COR-L47 (cell line): Measurements from ENCODE around the gene FASTKD3.

Experiments
- DNase-seq: peaks from one replicate; lab custom pipeline; 2025; lab: John Stamatoyannopoulos, UW

The FASTKD3 gene

DNA sequence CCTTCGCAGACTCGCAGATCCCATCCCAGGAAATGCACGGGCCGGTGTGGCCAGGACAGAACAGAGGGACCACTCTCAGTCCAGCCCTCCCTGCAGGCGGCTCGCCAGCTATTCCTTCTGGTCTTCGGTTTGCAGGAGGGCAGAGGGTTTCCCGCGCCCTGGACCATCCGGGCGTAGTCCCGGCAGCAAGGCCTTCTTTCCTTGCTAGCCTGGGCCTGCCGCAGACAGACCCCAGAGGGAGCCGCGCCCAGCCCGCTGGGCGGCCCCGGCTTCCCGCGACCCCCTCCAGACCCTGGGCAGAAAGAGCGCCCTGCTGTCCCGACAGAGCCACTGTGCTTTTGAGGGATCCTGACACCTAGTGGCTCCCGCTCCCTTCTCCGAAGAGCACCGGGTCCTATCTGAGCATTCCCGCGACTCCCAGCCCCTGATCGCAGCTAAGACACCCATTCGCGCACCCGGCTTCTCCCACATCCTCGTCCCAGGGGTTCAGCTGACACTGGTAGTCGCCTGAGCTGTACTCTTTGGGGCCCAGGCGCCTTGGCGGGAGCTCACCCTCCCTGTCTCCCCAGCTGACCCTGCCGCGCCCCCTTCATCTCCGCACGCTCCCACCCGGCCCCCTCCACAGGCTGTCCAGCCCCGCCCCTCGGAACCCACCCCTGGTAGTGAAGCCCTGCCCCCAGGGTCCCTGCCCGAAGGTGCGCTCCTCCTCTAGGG lies 19.0 kb downstream of the FASTKD3 start:
- peak; percentile 9 for DNase-seq

DNA sequence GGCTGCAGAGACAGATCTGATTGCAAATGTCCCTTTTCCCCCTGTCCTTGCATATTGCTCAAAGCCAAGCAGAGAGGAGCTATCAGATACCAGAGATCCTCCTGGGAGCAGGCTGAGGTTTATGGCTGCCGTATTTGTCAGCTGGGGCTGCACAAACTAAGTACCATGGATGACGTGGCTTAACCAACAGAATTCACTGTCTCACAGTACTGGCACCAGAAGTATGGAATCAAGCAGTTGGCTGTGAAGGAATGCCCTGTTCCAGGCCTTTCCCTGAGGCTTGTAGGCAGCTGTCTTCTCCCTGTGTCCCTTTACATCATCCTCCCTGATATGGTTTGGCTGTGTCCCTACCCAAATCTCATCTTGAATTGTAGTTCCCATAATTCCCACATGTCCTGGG lies 20.5 kb downstream of the FASTKD3 start:
- no peak for DNase-seq

DNA sequence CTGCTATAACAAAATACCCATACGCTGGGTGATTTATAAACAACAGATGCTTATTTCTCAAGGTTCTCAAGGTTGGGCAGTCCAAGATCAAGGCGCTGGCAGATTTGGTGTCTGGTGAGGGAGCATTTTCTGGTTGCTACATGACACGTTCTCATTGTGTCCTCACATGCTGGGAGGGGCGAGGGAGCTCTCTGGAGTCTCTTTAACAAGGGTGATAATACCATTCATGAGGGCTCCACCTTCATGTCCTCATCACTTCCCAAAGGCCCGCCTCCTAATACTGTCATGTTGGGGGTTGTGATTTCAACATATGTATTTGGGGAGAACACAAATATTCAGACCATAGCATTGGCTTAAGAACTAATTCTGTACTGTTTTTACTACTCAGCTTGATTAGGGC lies 22.5 kb downstream of the FASTKD3 start:
- no peak for DNase-seq

DNA sequence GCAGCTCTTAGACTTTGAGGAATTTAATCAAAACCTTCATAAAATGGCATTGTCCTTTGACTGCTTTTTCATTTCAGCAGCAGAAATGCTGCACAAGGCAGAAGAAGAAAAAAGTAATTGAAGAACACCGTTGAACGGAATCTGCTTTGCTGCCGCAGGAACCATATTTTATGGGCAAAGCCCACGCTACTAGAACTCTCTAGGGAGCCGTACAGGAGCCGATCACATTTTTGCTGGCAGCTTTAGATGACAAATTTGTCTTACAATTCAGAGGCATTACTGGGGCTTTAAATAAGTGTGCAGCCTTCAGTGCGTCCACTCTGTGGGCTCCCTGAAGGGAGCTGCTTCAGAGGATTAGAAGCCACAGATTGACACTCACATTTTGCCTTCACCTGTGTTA lies 23.3 kb downstream of the FASTKD3 start:
- no peak for DNase-seq

DNA sequence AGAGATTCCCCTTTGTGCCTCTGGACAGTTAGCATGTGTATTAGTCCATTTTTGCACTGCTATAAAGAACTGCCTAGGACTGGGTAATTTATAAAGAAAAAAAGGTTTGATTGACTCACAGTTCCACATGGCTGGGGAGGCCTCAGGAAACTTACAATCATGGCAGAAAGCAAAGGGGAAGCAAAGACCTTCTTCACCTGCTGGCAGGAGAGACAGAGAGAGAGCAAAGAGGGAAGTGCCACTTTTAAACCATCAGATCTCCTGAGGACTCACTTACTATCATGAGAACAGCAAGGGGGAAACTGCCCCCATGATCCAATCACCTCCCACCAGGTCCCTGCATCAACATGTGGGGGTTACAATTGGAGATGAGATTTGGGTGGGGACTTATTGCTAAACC lies 23.9 kb downstream of the FASTKD3 start:
- DNase-seq = no peak

DNA sequence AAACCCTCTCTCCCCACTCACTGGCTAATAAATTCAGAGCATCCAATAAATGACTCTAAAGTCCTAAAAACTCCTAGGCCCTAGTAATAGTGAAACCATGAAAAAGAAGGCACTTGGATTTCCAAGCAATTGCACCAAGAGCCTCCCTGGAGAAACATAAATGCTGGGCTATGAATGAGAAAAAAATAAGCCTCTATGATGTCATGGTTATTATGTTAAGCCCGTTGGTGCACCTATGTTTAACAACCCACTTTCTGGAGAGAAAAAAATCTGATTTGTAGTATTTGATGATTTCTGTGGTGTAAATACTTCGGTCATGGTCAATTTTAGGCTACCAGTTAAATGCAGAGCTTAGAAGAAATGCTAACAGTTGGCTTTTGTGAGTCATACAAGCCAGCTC lies 26.3 kb downstream of the FASTKD3 start:
- DNase-seq = no peak

DNA sequence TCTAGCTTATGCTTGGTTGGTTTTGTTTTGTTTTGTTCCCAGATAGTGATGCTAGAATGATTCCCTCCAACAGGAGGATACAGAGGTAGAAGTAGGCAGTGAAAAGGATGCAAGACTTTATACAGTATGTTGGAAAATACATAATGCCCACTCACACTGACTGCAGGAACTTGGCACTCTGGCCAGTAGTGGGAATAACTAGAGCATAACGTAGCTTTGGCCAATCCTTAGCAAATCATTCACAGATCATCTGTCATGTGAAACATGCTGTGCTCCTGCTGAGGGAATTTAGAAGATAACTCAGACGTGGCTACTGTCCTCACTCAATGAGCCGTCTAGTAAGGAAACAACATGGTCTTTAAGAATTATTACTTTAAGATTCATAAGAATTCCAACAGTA lies 31.4 kb downstream of the FASTKD3 start:
- DNase-seq = no peak

DNA sequence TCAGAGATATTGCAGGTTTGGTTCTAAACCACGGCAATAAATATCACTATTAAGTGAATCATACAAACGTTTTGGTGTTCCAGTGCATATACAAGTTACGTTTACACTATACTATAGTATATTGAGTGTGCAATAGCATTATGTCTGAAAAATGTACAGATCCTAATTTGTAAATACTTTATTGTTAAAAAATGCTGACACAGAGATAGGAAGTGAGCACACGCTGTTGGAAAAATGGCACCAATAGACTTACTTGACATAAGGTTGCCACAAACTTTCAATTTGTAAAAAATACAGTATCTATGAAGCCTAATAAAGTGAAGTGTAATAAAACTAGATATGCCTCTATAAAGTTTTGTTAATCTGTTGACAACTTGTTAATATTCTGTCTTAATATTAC lies 33.8 kb downstream of the FASTKD3 start:
- no peak for DNase-seq

DNA sequence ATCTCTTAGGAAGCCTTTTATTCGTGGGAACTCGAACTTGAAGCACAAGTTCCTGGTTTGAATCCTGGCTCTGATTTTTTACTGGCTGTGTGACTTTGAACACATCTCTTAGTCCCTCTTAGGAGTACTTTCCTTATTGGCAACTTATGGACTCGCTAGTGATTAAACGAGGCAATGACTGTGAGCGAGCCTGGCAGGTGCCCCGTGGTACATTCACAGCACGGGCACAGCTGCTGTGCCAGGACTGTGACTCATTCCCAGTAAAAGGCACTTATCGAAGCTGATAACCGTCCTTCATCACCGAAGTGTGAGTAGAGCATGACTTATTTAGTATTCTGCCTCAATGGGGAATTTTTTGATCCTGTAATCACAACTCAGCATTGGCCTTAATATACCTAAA lies 40.6 kb downstream of the FASTKD3 start:
- DNase-seq = no peak

DNA sequence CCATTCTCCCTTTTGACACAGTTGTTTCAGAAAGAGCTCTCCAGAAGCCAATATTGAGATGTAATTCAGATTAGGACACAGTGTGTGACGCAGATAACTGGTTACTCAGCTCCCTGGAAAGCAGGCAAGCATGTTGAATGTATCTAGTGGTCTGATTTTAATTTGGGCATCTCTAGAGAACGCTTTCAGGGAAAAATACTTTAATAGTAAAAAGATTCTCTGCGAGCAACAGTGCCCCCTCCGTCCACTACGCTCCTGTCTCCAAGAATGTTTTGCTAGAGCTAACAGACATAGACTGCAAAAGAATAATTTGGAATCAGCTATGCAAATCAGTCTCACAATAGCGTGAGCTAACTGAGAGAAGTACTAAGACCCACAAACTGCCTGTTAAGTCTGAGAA lies 41.2 kb downstream of the FASTKD3 start:
- DNase-seq = no peak

DNA sequence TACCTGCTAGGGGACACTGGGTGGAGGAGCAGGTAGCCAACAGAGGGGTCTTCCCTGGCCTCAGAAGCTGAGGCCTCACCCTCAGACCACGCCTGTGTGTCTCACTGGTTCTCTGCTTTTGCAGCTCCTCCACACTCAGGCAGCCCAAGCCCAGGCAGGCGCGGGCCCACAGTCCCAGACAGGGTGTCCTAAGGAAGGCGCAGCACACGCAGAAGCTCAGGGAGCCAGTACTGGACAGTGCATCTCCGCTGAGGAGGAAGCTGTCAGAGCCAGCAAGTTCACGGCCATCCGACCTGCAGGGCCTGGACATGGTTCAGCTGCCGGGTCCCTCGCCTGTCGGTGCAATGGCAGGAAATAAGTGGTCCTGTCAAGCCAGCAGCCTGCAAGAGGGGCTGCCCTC lies 43.2 kb downstream of the FASTKD3 start:
- DNase-seq = no peak

DNA sequence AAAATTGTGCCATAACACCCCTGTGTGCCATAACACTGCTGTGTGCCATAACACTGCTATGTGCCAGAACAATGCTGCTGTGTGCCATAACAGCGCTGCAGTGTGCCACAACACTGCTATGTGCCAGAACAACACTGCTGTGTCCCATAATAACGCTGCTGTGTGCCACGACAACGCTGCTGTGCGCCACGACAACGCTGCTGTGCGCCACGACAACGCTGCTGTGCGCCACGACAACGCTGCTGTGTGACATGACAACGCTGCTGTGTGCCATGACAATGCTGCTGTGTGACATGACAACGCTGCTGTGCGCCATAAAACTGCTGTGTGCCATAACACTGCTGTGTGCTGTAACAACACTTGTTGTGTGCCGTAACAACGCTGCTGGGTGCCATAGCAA lies 43.8 kb downstream of the FASTKD3 start:
- no peak for DNase-seq

DNA sequence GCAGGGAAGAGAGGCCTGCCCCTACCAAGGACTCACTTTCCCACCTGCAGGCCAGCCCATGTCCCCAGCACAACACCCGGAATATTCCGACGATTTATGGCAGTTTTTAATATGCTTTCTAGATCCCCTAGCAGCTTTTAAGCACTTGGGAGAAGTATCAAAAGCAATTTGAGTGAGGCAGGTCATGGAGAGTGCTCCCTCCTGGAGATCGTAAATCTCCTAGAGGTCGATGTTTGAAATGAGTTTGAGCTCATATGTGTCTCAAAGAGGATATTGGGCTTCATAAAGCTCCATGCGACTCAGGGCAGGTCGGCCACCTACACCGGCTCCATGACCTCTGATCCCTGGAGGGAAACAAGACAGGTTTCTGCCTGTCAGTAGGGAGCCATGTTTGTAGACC lies 45.2 kb downstream of the FASTKD3 start:
- no peak for DNase-seq

DNA sequence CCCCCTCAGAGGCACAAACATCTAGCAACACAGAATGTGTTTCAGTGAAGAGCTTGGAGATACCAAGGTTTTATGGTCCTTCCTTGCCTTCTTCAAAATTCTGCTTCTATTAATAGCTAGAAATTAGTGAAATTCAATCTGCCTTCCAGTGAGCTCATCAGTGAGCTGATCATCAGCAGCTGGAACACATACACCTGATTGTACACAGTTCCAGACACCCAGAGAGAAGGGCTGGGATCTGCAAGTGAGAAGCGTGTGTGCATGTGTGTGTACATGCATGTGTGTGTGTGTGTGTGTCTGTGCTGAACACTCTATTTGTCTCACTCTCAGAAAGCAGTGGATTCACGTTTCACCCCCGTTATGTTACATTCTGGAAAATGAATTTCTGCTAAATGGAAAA lies 46.4 kb downstream of the FASTKD3 start:
- DNase-seq = no peak

DNA sequence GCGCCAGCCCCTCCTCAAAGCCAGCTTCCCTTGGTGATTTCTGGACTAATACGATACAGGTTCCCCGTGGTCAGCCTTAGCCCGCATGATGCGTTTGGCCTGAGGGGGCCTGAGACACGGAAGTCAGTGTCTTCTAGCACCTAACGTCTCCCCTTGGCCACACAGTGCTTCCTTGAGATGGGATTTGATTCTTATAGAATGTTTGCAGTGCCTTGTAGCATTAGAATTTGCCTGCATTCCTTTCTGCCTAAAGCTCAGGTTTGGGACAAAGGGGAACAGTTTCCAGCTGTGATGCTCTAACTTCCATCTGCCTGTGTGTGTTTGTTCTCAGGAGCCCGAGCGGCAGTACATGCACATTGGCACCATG lies 52.3 kb downstream of the FASTKD3 start:
- no peak for DNase-seq

DNA sequence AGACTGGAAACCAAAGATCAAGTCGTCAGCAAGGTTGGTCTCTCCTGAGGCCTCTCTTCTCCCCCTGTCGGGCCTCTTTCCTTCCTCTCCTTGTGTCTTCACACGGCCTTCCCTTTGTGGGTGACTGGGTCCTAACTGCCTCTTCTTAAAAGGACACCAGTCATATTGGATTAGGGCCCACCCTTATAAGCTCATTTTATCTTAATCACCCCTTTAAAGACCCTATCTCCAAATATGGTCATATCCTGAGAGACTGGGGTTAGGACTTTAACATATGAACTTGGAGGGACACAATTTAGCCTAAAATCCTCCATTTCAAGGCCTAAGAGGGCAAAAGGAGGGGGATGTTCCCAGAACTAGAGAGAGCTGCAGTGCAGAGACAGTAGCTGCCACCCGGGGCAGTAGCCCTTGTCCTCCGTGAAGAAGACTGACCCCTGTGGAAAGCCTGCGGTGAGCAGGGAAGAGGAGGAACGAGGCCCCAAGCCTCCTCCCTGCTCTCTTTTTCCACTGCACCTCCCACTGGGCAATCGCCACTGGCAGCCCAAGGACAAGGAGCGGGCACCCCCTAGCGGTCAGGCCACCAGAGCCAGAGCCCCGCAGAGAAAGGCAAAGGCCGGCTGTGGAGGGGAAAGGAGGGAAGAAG lies 52.8 kb downstream of the FASTKD3 start:
- no peak for DNase-seq

DNA sequence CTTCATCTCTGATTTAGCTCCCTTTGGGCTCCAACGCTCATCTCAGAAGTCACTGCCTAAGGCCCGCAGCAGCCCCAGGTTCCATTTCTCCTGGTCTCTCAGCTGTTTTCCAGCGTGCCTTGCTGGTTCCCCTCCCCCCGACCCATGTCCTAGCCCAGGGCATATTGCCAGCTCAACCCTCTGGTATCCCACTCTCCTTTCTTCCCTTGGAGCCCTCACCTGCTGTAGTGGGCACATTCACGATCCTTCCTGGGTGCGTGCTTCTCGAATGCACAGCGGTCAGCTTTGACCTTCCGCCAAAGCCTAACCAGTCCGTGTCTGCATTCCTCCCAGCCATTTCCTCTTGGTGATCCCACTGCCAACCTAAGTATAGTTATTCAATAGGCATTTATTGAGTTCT lies 54.0 kb downstream of the FASTKD3 start:
- no peak for DNase-seq

DNA sequence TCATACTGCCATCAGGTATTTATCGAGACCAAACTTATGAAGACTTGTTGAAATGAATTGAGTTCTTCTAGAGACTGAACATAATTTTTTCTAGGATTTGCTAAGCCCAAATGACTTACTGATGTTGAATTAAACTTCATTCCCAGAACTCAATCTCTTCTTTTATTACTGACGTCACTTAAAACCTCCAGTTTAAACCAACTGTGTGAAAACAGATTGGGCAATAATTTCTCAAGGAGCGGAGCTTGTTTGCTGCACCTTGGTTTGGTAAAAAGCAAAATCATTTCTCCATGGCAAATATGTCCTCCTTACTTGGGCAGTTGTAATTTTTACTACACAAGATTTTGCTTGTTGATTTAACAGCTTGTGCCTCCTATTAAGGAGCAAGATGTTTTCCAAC lies 55.3 kb downstream of the FASTKD3 start:
- no peak for DNase-seq

DNA sequence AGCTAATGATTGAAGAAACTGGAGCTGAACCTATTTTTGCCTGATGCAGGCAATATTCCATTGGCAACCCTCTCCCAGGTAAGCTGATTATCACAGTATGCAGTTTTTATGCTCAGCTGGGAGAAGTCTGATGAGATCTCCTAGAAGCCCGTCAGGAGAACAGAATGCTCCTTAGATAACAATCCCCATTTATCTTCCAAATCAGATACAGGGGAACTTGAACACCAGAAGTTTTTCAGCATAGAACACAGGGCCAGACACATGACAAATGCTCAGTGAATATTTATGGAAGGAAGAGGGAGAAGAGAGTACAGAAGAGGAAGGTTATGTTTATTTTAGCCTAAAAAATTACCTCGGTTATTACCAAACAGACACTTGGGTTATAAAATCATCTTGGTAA lies 55.8 kb downstream of the FASTKD3 start:
- no peak for DNase-seq

DNA sequence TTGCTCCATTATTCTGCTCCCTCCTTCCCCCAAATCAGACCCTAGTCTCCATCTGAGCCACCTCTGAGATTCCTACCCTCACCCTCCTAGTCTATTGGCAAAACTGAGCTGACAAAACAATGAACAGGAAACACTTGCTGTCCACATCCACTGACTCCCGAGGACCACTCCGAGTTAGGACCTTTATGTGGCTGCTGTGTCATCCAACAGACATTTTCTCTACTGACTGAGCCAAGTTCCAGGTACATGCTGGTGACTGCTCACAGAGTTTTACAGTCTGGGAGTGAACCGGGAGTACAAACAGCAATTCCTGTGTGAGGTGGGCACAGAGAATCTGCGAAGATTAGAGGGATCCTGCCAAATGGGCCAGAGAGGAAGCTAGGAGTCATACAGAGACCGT lies 57.1 kb downstream of the FASTKD3 start:
- no peak for DNase-seq
